GM12873 (cell line): ENCODE results near the gene EMP2.

Source experiments
- CTCF ChIP-seq: IDR thresholded peaks from 2 replicates; pipeline ENCODE4 v1.5.1; 2012; ENCODE audit warnings: low read depth, mild to moderate bottlenecking, moderate library complexity, low read length, control low read depth; ENCODE audit not compliant: insufficient read depth; ENCODE audit errors: missing control alignments

The EMP2 gene

GRCh38 chr16:10620120-10620519 lies 39.7 kb upstream of the EMP2 start:
- no peak for TF ChIP-seq CTCF

GRCh38 chr16:10619271-10619849 lies 39.0 kb upstream of the EMP2 start:
- no peak for TF ChIP-seq CTCF

- no peak for TF ChIP-seq CTCF
Observed at GRCh38 chr16:10618710-10619209, 38.4 kb upstream of the EMP2 start.

- no peak for TF ChIP-seq CTCF
Observed at GRCh38 chr16:10617662-10618420, 37.4 kb upstream of the EMP2 start.

- no peak for TF ChIP-seq CTCF
Observed at GRCh38 chr16:10616756-10617640, 36.6 kb upstream of the EMP2 start.

GRCh38 chr16:10616419-10616755 lies 36.0 kb upstream of the EMP2 start:
- no peak for TF ChIP-seq CTCF

- TF ChIP-seq CTCF: no peak
Observed at GRCh38 chr16:10614685-10615084, 34.3 kb upstream of the EMP2 start.
